Measurements from ENCODE around the gene MPP4.

The MPP4 gene

GRCh38 chr2:201638326-201638725 is 60.1 kb downstream of the MPP4 start:
- intact Hi-C loops (cut with DNase I) = no loop called here
- DNase-seq = no peak

GRCh38 chr2:201633661-201634249 is 64.7 kb downstream of the MPP4 start:
- no peak for DNase-seq
- intact Hi-C loops (cut with DNase I) = no loop called here

GRCh38 chr2:201631041-201631440 is 67.4 kb downstream of the MPP4 start:
- DNase-seq = no peak
- intact Hi-C loops (cut with DNase I) = no loop called here

GRCh38 chr2:201630577-201630976 is 67.9 kb downstream of the MPP4 start:
- DNase-seq = no peak
- intact Hi-C loops (cut with DNase I) = no loop called here

- DNase-seq = no peak
- intact Hi-C loops (cut with DNase I) = no loop called here
Observed at GRCh38 chr2:201628545-201628944, 69.9 kb downstream of the MPP4 start.

GRCh38 chr2:201622306-201622970 is 76.0 kb downstream of the MPP4 start:
- DNase-seq = no peak
- intact Hi-C loops (cut with DNase I) = no loop called here

- DNase-seq = no peak
- intact Hi-C loops (cut with DNase I) = no loop called here
Observed at GRCh38 chr2:201621293-201621999, 77.0 kb downstream of the MPP4 start.

- intact Hi-C loops (cut with DNase I) = no loop called here
- DNase-seq = peak in 9 of 10 donors; percentile 10 to 85 (median 33)
Observed at GRCh38 chr2:201618744-201619662, 79.4 kb downstream of the MPP4 start.

- no peak for DNase-seq
- intact Hi-C loops (cut with DNase I) = no loop called here
Observed at GRCh38 chr2:201608021-201608420, 90.4 kb downstream of the MPP4 start.

GRCh38 chr2:201607568-201607967 is 90.9 kb downstream of the MPP4 start:
- DNase-seq = no peak
- intact Hi-C loops (cut with DNase I) = no loop called here

GRCh38 chr2:201600906-201601305 is 97.5 kb downstream of the MPP4 start:
- intact Hi-C loops (cut with DNase I) = no loop called here
- no peak for DNase-seq

GRCh38 chr2:201597397-201597796 is 101.0 kb downstream of the MPP4 start:
- intact Hi-C loops (cut with DNase I) = no loop called here

More at GRCh38 chr2:201597397-201597796, 101.0 kb downstream of the MPP4 start:
- peak in 3 of 10 donors; percentile 8 to 33 (median 9) for DNase-seq

Measured in posterior cingulate gyrus (tissue), 11 donors.